Measurements from ENCODE around the gene KCNMA1. TPM values are rescaled to one million over a fixed set of nuclear protein-coding genes. Genes with fewer than 3 reads are reported as not detected.

The KCNMA1 gene
- total RNA-seq, 1 experiment from 2014 or later: 31.3 TPM

- no peak overlapping the region for H3K4me3 ChIP-seq (ENCODE audit: low read length)
- no peak for DNase-seq
- H2AFZ ChIP-seq (ENCODE audit: low read length): no peak overlapping the region
- no peaks in the 10 kb centered on the region for H3K36me3 ChIP-seq (ENCODE audit: insufficient read depth, low read length)
- no peaks in the 10 kb centered on the region for H3K27me3 ChIP-seq (ENCODE audit: low read length)
- no peaks in the 10 kb centered on the region for H3K9me2 ChIP-seq (replicated peaks; ENCODE audit: insufficient read depth, low read length)
- no peak overlapping the region for H3K4me2 ChIP-seq (ENCODE audit: low read depth, low read length, poor library complexity, severe bottlenecking)
- no peak overlapping the region for H3K27ac ChIP-seq (ENCODE audit: low read length)
- H3K9ac ChIP-seq (ENCODE audit: low read length): no peak overlapping the region
- no peaks in the 10 kb centered on the region for H3K9me3 ChIP-seq (ENCODE audit: low read length)
- H3K4me1 ChIP-seq (ENCODE audit: low read length): peaks cover 51% of the 10 kb centered on the region
- H4K20me1 ChIP-seq (ENCODE audit: insufficient read depth, low read depth, low read length): 0 out of 2 replicates have a peak, but pooled peaks cover 4% of the 10 kb centered on the region
- H3K79me2 ChIP-seq (ENCODE audit: low read length): no peaks in the 10 kb centered on the region
Observed at GRCh38 chr10:77518910-77519274, 118.7 kb downstream of the KCNMA1 start.

DNA sequence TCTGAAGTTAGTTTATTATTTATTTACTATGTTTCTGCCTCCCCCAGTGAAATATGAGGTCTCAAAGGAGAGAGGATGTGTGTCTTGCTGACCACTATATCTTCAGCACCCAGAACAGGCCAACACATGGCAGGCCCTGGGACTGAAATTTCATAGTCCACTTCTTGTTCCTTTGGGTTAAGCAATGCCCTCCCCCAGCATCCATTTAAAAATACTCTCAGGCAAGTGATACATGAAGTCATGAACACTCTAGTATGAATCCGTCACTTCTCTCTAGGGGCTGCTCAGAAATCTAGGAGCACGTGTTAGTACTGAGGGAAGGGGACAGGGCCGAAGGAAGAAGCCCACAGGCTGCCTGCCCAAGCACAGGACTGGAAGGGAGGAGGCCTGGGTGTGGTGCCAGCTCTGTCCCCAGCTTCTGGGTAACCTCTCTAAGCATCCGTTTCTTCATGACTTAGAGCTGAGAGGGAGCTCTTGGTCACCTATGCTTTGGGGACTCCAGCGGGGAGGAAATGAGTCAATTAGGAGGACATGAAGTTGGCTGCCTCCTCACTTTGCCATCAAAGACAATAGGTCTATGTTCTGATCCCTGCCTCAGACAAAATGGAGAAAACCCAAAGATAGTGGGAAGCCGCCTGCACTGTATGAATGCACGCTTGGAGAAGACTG is 119.2 kb downstream of the KCNMA1 start:
- Histone ChIP-seq H4K20me1 (ENCODE audit: insufficient read depth, low read depth, low read length) (0 out of 2 replicates have a peak, but pooled peaks cover 4% of the 10 kb centered on the region), H3K27me3 (ENCODE audit: low read length) (no peaks in the 10 kb centered on the region), H3K4me1 (ENCODE audit: low read length) (peaks cover 53% of the 10 kb centered on the region), H3K36me3 (ENCODE audit: insufficient read depth, low read length) (no peaks in the 10 kb centered on the region), H3K27ac (ENCODE audit: low read length) (no peak overlapping the region), H2AFZ (ENCODE audit: low read length) (no peak overlapping the region), H3K9me3 (ENCODE audit: low read length) (no peaks in the 10 kb centered on the region), H3K79me2 (ENCODE audit: low read length) (no peaks in the 10 kb centered on the region), H3K4me2 (ENCODE audit: low read depth, low read length, poor library complexity, severe bottlenecking) (no peak overlapping the region), H3K9me2 (replicated peaks; ENCODE audit: insufficient read depth, low read length) (no peaks in the 10 kb centered on the region), H3K9ac (ENCODE audit: low read length) (no peak overlapping the region), H3K4me3 (ENCODE audit: low read length) (no peak overlapping the region)
- no peak for DNase-seq

GRCh38 chr10:77516575-77516974 is 121.0 kb downstream of the KCNMA1 start:
- 0 out of 2 replicates have a peak, but pooled peaks cover 4% of the 10 kb centered on the region for H4K20me1 ChIP-seq (ENCODE audit: insufficient read depth, low read depth, low read length)
- H2AFZ ChIP-seq (ENCODE audit: low read length): no peak overlapping the region
- no peak overlapping the region for H3K4me2 ChIP-seq (ENCODE audit: low read depth, low read length, poor library complexity, severe bottlenecking)
- no peaks in the 10 kb centered on the region for H3K79me2 ChIP-seq (ENCODE audit: low read length)
- H3K9me2 ChIP-seq (replicated peaks; ENCODE audit: insufficient read depth, low read length): no peaks in the 10 kb centered on the region
- no peak overlapping the region for H3K4me3 ChIP-seq (ENCODE audit: low read length)
- no peak overlapping the region for H3K27ac ChIP-seq (ENCODE audit: low read length)
- no peaks in the 10 kb centered on the region for H3K27me3 ChIP-seq (ENCODE audit: low read length)
- no peak for DNase-seq
- H3K9ac ChIP-seq (ENCODE audit: low read length): no peak overlapping the region
- no peaks in the 10 kb centered on the region for H3K9me3 ChIP-seq (ENCODE audit: low read length)
- no peaks in the 10 kb centered on the region for H3K36me3 ChIP-seq (ENCODE audit: insufficient read depth, low read length)
- peaks cover 43% of the 10 kb centered on the region for H3K4me1 ChIP-seq (ENCODE audit: low read length)

GRCh38 chr10:77514870-77515269 is 122.7 kb downstream of the KCNMA1 start:
- Histone ChIP-seq H3K9me2 (replicated peaks; ENCODE audit: insufficient read depth, low read length) (no peaks in the 10 kb centered on the region), H3K36me3 (ENCODE audit: insufficient read depth, low read length) (no peaks in the 10 kb centered on the region), H3K9me3 (ENCODE audit: low read length) (no peaks in the 10 kb centered on the region), H3K79me2 (ENCODE audit: low read length) (no peaks in the 10 kb centered on the region), H2AFZ (ENCODE audit: low read length) (no peak overlapping the region), H3K27me3 (ENCODE audit: low read length) (no peaks in the 10 kb centered on the region), H4K20me1 (ENCODE audit: insufficient read depth, low read depth, low read length) (peaks cover 9% of the 10 kb centered on the region; the same call in 1 of the 2 replicates), H3K4me1 (ENCODE audit: low read length) (peaks cover 43% of the 10 kb centered on the region), H3K27ac (ENCODE audit: low read length) (no peak overlapping the region), H3K4me3 (ENCODE audit: low read length) (no peak overlapping the region), H3K9ac (ENCODE audit: low read length) (no peak overlapping the region), H3K4me2 (ENCODE audit: low read depth, low read length, poor library complexity, severe bottlenecking) (no peak overlapping the region)
- DNase-seq: no peak

DNA sequence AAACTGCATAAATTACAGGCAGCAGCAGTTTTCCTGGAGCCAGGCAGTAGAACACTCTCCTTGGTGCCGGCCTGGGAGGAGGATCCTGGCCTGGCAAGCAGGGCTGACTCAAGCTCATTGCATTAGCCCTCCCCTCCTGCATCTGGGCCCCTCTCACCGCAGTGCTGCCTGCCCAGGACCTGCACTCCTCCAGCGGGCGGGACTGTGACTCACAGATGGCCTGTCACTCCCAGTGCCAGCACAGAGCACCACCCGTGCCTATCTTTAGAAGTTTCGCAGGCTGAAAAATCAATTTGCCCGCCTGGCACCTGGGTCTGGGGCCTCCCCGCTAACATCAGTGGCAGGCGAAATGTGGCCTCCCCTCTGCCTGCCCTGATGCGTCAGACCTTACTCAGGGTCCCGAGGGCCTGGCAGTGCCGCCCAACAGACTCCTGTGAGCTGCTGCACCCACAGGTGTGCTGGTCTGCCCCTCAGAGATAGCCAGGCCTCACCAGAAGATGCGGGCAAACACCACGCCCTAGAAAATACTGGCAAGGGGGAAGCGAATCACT is 123.8 kb downstream of the KCNMA1 start:
- DNase-seq: no peak
- Histone ChIP-seq H3K9me3 (ENCODE audit: low read length) (no peaks in the 10 kb centered on the region), H3K9ac (ENCODE audit: low read length) (peak overlapping the region; percentile 12; the same call in 1 of the 2 replicates), H3K36me3 (ENCODE audit: insufficient read depth, low read length) (no peaks in the 10 kb centered on the region), H3K9me2 (replicated peaks; ENCODE audit: insufficient read depth, low read length) (no peaks in the 10 kb centered on the region), H3K4me3 (ENCODE audit: low read length) (no peak overlapping the region; the same call in 1 of the 2 replicates), H3K4me2 (ENCODE audit: low read depth, low read length, poor library complexity, severe bottlenecking) (peak overlapping the region; percentile 39), H3K4me1 (ENCODE audit: low read length) (peaks cover 43% of the 10 kb centered on the region), H3K27ac (ENCODE audit: low read length) (peak overlapping the region; percentile 8; the same call in 1 of the 2 replicates), H3K27me3 (ENCODE audit: low read length) (no peaks in the 10 kb centered on the region), H2AFZ (ENCODE audit: low read length) (no peak overlapping the region), H4K20me1 (ENCODE audit: insufficient read depth, low read depth, low read length) (peaks cover 9% of the 10 kb centered on the region; the same call in 1 of the 2 replicates), H3K79me2 (ENCODE audit: low read length) (no peaks in the 10 kb centered on the region)

GRCh38 chr10:77513220-77513619 is 124.4 kb downstream of the KCNMA1 start:
- no peak overlapping the region for H2AFZ ChIP-seq (ENCODE audit: low read length)
- H3K27ac ChIP-seq (ENCODE audit: low read length): no peak overlapping the region
- no peaks in the 10 kb centered on the region for H3K9me2 ChIP-seq (replicated peaks; ENCODE audit: insufficient read depth, low read length)
- peaks cover 43% of the 10 kb centered on the region for H3K4me1 ChIP-seq (ENCODE audit: low read length)
- no peaks in the 10 kb centered on the region for H3K27me3 ChIP-seq (ENCODE audit: low read length)
- peaks cover 9% of the 10 kb centered on the region; the same call in 1 of the 2 replicates for H4K20me1 ChIP-seq (ENCODE audit: insufficient read depth, low read depth, low read length)
- no peak for DNase-seq
- no peaks in the 10 kb centered on the region for H3K36me3 ChIP-seq (ENCODE audit: insufficient read depth, low read length)
- H3K79me2 ChIP-seq (ENCODE audit: low read length): no peaks in the 10 kb centered on the region
- no peak overlapping the region; the same call in 1 of the 2 replicates for H3K9ac ChIP-seq (ENCODE audit: low read length)
- H3K4me3 ChIP-seq (ENCODE audit: low read length): no peak overlapping the region
- no peaks in the 10 kb centered on the region for H3K9me3 ChIP-seq (ENCODE audit: low read length)
- H3K4me2 ChIP-seq (ENCODE audit: low read depth, low read length, poor library complexity, severe bottlenecking): peak overlapping the region; percentile 39

GRCh38 chr10:77512219-77512578 is 125.4 kb downstream of the KCNMA1 start:
- no peak overlapping the region for H2AFZ ChIP-seq (ENCODE audit: low read length)
- no peak overlapping the region for H3K9ac ChIP-seq (ENCODE audit: low read length)
- H3K4me1 ChIP-seq (ENCODE audit: low read length): peaks cover 43% of the 10 kb centered on the region
- no peak overlapping the region for H3K4me3 ChIP-seq (ENCODE audit: low read length)
- no peak for DNase-seq
- no peaks in the 10 kb centered on the region for H3K36me3 ChIP-seq (ENCODE audit: insufficient read depth, low read length)
- H4K20me1 ChIP-seq (ENCODE audit: insufficient read depth, low read depth, low read length): peaks cover 9% of the 10 kb centered on the region; the same call in 1 of the 2 replicates
- no peak overlapping the region for H3K4me2 ChIP-seq (ENCODE audit: low read depth, low read length, poor library complexity, severe bottlenecking)
- no peaks in the 10 kb centered on the region for H3K79me2 ChIP-seq (ENCODE audit: low read length)
- no peak overlapping the region for H3K27ac ChIP-seq (ENCODE audit: low read length)
- H3K27me3 ChIP-seq (ENCODE audit: low read length): no peaks in the 10 kb centered on the region
- H3K9me3 ChIP-seq (ENCODE audit: low read length): no peaks in the 10 kb centered on the region
- H3K9me2 ChIP-seq (replicated peaks; ENCODE audit: insufficient read depth, low read length): no peaks in the 10 kb centered on the region

- Histone ChIP-seq H3K4me2 (ENCODE audit: low read depth, low read length, poor library complexity, severe bottlenecking) (no peak overlapping the region), H3K4me3 (ENCODE audit: low read length) (no peak overlapping the region), H4K20me1 (ENCODE audit: insufficient read depth, low read depth, low read length) (peaks cover 9% of the 10 kb centered on the region; the same call in 1 of the 2 replicates), H3K9me2 (replicated peaks; ENCODE audit: insufficient read depth, low read length) (no peaks in the 10 kb centered on the region), H3K4me1 (ENCODE audit: low read length) (peaks cover 37% of the 10 kb centered on the region), H3K9ac (ENCODE audit: low read length) (no peak overlapping the region), H3K79me2 (ENCODE audit: low read length) (no peaks in the 10 kb centered on the region), H3K27ac (ENCODE audit: low read length) (no peak overlapping the region), H2AFZ (ENCODE audit: low read length) (no peak overlapping the region), H3K36me3 (ENCODE audit: insufficient read depth, low read length) (no peaks in the 10 kb centered on the region), H3K27me3 (ENCODE audit: low read length) (no peaks in the 10 kb centered on the region), H3K9me3 (ENCODE audit: low read length) (no peaks in the 10 kb centered on the region)
- DNase-seq: no peak
Observed at GRCh38 chr10:77511498-77512218, 126.0 kb downstream of the KCNMA1 start.
